HG03469 (cell line): Measurements from ENCODE around the gene SELENOO.
"Not testable (repeated sequence)": the region's sequence is repeated elsewhere in the genome, so short reads cannot be mapped to it uniquely, and the experiment has no call there.

Source experiments
- ATAC-seq: cut with Tn5 transposase; IDR thresholded peaks from one replicate; pipeline ENCODE4 v1.9.1; 2021; ENCODE audit warnings: mild to moderate bottlenecking, moderate library complexity, moderate number of reproducible peaks; ENCODE audit not compliant: unreplicated experiment

The SELENOO gene

DNA sequence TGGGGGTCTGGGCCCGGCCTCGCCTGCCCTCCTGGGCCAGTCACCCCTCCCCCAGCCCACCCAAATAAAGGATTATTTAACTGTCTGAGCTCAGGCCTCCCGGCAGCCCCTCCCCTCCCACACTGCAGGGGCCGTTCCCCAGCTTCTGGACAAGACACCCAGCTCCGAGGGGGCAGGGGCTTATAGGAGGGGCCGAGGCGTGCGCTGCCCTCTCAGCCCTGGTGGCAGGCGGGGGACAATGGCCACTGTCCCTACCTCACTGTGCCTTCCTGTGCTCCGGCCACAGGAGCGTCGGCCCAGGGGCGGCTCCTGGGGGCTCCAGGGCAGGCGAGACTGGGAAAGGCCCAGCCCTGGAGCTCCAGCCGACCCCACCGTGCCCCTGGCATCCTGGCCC is 2.2 kb upstream of the SELENOO start:
- ATAC-seq = no peak

DNA sequence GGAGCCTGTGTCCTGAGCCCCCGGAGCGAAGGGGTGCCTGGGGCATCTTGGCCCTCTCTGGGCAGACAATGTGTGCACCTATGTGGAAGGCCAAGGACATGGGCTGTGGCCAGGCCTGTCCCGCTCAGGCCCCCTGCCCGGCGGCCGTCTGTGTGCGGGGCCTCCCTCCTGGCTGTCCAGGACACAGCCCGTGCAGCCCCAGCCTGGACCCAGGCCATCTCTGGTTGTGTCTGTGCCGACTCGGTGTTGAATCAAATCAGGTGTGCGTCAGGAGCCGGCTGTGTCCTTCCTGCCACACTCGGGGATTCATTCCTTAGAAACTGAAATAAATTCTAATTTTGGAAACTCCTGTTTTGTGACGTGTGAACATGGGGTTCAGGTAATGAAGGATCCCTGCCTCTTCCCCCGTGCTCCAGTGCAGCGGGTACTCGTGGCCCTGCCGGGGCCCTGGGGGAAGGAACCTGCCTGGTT is 1.5 kb upstream of the SELENOO start:
- ATAC-seq = no peak

DNA sequence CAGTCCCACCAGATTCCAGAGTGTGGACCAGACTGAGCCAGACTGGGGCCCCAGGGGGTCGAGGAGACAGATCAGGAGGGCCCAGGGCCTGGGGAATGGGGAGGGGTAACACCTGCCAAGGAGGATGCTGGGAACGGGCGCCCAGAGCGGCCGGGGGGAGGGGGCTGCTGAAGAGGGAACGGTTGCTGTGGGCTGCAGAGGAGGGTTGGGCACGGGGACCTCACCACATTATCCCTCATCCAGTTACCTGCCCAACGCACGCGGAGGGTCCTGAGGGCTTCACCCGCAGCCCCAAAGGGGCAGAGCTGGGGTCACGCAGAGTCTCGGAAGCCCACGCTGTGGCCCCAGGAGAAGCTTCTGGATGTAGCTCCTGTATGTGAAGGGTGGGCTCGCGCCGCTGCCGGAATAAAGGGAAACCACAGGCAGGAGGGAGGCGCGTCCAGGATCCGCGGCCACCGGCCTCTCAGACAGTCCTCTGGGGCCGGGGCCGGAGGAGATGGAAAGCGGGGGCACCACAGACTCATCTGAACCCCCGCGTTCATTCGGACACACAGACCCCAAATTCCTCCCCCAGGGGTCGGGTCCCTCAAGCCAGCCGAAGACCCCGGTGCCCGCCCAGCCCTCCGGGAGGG is 866 bp upstream of the SELENOO start:
- ATAC-seq = no peak

DNA sequence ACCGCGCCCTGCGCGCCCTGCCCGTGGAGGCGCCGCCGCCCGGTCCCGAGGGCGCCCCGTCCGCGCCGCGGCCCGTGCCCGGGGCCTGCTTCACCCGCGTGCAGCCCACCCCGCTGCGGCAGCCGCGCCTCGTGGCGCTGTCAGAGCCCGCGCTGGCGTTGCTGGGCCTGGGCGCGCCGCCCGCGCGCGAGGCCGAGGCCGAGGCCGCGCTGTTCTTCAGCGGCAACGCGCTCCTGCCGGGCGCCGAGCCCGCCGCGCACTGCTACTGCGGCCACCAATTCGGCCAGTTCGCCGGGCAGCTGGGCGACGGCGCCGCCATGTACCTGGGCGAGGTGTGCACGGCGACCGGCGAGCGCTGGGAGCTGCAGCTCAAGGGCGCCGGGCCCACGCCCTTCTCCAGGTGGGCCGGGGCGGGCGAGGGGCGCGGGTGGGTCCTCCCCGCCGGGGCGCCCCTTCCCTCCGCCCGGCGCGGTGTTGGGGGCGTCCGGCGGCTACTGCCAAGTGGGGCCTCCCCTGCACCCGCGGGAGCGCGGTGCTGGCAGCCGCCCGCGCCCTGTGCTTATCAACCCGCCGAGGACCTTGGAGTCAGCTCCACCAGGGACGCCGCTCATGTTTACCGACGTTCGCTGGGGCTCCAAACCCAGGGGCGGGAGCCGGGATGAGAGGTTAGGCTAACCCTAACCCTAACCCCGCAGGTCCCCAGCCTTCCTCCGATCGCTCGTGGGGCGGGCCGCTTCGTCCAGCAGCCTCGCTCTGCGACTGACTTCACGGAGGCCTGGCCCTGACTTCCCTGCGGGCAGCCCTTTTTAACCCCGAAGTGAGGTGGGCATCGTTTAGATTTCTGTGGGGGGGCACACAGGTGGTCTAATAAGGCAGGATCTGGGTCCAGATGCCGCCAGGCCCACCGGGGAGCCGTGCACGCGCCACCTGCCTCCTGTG is 649 bp downstream of the SELENOO start:
- ATAC-seq = no peak

DNA sequence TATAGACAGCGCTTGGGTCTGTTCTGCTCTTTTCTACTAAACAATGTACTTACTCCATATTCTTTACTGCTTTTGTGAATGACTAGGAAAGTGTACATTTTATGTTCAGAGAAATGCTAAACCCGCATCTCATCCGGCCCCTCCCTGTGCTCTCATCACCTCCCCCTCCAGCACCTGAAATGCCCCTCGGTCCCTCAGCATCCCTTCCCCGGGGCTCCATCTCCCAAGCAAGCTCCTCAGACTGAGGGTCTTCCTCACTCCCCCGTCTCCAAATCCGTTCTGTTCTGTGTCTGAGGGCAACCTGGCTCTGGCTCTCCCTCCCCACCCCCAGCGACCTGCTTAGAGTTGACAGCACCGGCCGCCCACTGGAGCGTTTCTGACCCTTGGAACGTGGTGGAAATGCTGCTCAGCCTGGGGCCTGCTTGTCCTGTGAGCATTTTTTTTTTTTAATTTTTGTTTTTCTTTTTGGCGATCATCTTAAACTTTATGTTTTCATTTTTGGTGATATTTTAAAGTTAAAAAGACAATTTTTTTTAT is 1.4 kb downstream of the SELENOO start:
- ATAC-seq = no peak

DNA sequence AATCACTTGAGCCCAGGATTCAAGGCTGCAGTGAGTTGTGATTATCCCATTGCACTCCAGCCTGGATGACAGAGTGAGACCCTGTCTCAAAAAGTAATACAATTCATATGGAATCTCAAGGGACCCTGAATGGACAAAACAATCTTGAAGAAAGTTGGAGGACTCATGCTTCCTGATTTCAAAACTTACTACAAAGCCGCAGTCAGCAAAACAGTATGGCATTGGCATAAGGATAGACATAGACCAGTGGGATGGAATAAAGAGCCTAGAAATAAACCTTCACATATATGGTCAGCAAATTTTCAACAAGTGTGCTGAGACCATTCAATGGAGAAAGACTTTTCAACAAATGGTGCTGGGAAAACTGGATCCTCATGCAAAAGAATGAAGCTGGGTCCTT is 2.5 kb downstream of the SELENOO start:
- ATAC-seq = no peak

DNA sequence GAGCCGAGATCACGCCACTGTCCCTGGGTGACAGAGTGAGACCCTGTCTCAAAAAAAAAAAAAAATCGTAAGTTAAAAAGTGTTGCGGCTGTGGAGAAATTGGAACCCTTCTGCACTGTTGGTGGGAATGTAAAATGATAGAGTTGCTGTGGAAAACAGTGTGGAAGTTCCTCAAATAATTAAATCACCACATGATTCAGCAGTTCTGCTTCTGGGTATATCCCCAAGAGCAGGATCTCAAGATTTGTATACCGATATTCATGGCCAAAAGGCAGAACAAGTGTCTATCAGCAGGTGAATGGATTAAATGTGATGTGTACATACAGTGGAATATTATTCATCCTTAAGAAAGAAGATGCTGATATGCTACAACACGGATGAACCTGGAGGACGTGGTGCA is 3.8 kb downstream of the SELENOO start:
- ATAC-seq = no peak

DNA sequence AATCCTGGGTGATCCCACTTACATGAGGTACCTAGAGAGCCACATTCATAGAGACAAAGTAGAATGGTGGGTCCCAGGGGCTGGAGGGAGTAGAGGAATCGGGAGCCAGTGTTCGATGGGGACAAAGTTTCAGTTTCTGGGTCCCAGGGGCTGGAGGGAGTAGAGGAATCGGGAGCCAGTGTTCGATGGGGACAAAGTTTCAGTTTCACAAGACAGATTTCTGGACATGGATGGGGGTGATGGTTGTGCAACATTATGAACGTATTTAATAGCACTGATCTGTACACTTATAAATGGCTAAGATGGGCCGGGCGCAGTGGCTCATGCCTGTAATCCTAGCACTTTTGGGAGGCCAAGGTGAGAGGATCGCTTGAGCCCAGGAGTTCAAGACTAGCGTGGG is 4.2 kb downstream of the SELENOO start:
- ATAC-seq = not testable (repeated sequence)

DNA sequence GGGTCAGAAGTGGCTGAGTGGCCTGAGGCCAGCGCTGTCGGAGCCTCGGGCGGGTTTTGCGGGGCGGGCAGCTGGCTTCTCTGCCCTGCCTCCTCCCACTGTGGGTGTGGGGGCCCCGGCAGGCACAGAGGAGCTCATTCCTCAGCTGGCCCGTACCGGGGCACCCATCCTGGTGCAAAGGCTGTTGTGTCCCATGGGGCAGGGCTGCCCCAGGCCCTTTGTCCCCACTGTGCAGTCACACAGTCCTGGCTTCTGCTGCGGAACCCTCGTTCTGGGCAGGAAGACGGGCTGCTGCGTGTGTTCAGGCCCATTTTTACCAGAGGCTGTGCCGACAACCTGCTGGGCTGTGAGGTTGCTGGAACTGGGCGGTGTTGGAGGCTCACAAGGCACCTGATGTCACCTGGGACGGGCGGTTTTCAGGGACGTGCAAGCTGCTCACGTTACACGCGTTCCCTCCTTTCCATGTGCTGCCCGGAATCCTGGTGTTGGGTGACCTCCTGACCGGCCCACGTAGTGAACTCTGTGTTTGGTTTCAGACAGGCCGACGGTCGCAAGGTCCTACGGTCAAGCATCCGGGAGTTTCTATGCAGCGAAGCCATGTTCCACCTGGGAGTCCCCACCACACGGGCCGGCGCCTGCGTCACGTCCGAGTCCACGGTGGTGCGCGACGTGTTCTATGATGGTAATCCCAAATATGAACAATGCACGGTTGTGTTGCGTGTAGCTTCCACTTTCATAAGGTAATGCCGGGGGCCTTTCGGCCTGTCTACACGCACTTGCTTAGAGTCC is 5.2 kb downstream of the SELENOO start:
- no peak for ATAC-seq

DNA sequence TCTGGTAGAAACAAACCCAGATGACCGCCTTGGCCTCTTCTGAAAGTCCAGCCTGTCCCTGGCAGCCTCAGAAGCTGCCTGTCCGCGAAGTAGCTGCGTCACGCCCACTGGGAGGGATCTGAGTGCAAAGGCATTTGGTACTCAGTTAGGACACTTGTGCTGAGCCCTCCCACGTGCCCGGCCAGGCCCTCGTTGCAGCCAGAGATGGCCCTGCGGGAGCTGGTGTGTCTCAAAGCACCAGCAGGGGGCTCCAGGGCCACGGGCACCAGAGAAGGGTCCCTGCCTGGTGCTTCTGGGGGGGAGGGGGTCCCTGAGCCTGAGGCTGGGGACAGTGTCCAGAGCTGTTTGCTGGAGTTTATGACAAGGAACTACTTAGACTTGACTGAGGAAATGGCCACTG is 5.8 kb downstream of the SELENOO start:
- no peak for ATAC-seq

DNA sequence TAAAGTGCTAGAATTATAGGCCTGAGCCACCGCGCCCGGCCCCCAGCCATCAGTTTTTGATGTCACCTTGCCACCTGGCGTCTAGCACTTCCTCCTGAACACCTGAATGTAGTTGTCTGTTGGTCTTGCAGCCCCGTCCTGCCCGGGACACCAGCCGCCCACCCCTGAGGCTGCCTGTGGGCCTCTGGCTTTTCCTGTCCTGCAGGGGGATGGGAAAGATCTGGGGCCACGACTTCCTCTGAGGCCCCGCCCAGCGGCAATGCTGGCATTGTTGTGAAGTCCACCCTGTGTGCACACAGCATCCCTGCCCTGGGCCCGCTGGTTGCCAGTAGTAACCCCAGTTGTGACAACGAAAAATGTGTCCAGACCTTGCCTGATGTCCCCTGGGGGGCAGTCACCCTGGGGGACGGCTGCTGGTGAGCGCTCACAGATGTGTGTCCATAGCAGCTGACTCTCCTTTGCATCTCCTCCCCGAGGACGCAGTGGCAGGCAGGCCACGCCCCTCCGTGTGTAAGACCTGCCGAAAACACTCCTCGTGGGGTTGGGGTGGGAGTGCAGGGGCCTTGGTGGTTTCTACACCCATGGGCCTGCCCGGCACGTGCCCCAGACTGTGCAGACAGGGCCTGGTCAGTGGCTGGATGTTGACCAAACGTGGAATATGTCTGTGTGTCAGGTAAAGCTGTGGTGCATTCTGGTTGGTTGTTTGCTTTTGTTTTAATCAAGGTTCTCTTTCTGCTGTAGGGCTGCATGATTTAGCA is 6.8 kb downstream of the SELENOO start:
- ATAC-seq = no peak

DNA sequence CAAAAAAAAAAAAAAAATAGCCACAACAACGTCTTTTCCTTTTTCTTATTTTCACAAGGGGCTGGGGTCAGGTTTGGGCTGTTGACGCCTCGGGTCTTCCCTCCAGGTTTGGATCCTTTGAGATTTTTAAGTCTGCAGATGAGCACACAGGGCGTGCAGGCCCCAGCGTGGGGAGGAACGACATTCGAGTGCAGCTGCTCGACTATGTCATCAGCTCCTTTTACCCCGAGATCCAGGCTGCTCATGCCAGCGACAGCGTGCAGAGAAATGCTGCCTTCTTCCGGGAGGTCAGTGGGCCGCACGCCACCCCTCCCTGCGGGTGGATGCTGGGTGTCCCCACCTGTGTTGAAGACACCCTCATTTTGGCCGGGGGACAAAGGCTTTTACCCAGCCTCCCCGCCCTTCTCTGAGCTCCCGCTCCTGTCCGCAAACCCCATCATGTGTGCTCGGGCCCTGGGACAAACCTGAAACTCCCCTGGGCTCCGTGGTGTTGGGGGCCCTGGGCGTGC is 7.7 kb downstream of the SELENOO start:
- no peak for ATAC-seq

DNA sequence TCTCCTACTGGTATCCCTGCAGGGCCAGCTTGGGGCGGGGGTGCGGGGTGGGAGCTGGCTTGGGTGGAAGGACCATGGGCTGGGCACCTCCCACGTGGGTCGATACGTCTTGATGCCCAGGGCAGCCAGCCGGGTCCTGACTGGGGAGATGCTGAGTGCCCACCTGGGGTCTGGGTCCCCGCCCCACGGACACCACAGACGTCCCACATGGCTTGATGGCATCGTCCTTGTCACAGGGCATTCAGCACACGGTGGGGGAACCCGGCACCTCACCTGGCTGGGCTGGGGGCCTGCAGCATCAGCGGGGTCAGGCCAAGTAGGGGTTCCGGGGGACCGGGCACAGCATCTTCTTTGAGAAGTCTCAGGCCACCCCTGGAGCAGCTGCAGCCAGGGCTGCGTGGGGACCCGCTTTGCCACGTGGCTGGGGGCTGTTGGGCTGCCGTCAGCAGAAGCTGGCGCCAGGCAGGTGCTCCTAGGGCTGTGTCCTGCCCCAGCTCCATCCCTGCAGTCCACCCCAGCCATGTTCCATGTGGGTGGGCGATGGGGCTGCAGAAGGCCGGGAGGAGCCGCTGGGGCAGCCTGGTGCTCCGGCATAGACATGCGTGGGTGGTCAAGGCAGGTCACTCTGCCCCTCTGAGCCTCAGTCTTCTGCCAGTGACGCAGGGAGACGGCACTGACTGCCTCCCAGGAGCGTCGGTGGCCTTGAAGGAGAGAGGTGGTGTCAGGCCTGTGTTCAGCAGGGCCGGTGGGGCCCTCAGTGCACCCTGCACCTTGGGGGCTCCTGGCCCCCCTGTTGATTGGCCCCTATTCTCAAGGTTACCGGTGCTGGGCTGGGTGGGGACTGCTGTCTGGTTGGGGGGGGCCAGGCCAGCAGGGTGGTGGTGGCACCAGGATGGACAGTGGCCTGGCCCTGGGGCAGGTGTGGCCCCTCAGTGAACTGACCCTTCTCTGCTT is 8.4 kb downstream of the SELENOO start:
- ATAC-seq = no peak

DNA sequence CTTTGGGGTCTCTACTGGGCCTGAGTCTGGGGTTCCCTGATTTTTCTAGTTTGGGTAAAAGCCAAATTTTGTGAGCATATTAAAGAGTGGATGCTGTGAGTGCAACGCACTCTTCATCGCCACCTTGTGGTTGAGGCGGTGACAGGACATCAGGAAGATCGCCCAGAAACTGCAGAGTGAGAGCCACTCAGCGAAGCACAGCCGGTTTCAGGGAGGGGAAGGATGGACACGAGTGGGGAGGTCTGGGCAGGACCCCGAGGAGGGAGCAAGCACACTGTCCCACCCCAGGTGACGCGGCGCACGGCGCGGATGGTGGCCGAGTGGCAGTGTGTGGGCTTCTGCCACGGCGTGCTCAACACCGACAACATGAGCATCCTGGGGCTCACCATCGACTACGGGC is 9.1 kb downstream of the SELENOO start:
- ATAC-seq = no peak

DNA sequence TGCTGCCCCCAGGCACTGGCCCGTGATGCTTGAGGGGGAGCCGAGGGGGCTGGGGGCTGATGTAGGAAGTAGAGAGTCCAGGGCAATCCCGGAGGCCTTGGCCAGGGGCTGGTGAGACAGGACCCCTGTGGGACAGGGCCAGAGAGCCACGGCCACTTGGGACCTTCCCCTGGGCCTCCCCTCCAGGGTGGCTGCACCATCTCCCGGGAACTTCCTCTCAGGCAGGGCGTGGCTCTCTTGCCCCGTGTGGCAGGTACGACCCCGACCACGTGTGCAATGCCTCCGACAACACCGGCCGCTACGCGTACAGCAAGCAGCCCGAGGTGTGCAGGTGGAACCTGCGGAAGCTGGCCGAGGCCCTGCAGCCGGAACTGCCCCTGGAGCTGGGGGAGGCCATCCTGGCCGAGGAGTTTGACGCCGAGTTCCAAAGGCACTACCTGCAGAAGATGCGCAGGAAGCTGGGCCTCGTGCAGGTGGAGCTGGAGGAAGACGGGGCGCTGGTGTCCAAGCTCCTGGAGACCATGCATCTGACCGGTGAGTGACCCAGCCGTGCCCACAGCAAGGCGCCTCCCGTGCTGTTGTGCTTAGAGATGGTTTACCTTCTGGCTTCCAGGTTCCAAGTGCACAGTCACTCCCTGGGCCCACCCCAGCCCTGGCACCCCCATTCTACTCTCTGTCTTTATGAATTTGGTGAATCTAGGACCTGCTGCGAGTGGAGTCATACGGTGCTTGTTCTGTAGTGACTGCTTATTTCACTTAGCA is 9.7 kb downstream of the SELENOO start:
- ATAC-seq = no peak

DNA sequence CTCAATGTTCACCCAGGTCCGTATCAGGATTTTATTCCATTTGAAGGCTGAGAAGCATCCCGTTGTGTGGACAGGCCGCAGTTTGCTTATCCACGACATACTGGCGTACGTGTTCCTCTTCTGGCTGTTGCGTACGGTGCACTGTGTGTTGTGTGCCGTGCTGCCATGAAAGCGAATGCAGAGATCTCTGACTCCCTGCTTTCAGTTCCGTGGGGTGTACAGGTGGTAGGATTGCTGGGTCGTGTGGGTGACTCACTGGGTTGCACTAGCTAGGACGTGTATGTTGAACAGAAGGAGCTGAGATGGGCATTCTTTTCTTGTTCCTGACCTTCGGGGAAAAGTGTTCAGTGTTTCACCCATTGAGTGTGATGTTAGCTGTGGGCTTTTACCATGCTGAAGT is 10.3 kb downstream of the SELENOO start:
- no peak for ATAC-seq

DNA sequence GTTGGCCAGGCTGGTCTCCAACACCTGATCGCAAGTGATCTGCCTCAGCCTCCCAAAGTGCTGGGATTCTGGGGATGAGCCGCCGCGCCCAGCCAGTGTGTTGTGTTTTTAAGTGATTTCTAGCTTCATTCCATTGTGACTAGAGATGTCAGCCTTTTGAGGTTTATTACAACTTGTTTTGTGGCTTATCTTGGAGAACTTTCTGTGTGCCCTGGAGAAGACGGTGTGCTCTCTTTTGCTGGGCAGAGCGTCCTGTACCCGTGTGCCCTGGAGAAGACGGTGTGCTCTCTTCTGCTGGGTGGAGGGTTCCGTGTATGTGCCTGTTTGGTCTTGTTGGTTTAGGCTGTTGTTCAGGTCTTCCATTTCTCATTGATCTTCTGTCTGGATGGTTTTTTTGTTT is 12.5 kb downstream of the SELENOO start:
- no peak for ATAC-seq

DNA sequence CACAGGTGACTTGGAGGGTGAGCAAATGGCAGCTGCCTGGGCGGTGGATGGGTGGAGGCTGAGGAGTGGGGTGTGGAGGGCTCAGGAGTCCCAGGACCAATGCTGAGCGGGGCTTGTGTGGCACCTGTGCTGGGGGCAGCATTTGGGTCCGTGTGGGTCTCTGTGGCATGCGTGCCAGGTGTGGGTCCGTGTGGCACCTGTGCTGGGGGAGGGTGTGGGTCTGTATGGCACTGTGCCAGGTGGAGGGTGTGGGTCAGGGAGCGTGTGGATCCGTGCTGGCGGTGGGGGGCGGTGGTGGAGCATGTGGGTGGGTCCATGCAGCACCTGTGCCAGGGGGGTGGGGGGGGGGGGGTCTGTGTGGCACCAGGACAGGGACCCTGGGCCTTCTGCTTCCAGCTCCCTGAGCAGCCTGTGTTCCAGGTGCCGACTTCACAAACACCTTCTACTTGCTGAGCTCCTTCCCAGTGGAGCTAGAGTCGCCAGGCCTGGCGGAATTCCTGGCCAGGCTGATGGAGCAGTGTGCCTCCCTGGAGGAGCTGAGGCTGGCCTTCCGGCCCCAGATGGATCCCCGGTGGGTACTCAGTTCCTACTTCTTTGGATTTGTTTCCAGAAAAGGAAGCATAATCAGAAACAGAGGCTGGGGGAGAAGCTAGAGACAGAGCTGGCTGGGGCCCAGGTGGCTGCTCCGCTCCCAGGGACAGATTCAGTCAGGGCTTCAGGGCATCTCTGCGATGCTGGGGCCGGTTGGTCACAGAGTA is 14.7 kb downstream of the SELENOO start:
- ATAC-seq = no peak
